ENCODE results near the gene C1orf21.

- TF ChIP-seq, protein P1, sequence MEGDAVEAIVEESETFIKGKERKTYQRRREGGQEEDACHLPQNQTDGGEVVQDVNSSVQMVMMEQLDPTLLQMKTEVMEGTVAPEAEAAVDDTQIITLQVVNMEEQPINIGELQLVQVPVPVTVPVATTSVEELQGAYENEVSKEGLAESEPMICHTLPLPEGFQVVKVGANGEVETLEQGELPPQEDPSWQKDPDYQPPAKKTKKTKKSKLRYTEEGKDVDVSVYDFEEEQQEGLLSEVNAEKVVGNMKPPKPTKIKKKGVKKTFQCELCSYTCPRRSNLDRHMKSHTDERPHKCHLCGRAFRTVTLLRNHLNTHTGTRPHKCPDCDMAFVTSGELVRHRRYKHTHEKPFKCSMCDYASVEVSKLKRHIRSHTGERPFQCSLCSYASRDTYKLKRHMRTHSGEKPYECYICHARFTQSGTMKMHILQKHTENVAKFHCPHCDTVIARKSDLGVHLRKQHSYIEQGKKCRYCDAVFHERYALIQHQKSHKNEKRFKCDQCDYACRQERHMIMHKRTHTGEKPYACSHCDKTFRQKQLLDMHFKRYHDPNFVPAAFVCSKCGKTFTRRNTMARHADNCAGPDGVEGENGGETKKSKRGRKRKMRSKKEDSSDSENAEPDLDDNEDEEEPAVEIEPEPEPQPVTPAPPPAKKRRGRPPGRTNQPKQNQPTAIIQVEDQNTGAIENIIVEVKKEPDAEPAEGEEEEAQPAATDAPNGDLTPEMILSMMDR (IDR thresholded peaks at IDR 0.05): no peak
- TF ChIP-seq MYBL2 (CRISPR knock-in tag; IDR thresholded peaks at IDR 0.05) (no peak), AFF4 (CRISPR knock-in tag; IDR thresholded peaks at IDR 0.05; ENCODE audit: borderline replicate concordance) (no peak), PREB (CRISPR knock-in tag; IDR thresholded peaks at IDR 0.05; ENCODE audit: borderline replicate concordance) (no peak), NR3C1 (CRISPR knock-in tag; conservative IDR thresholded peaks at IDR 0.05; ENCODE audit: low read depth) (no peak), ZNF121 (CRISPR knock-in tag; IDR thresholded peaks at IDR 0.05) (no peak), CBFB (CRISPR knock-in tag; IDR thresholded peaks at IDR 0.05; ENCODE audit: low read depth) (no peak), NR1H2 (CRISPR knock-in tag; IDR thresholded peaks at IDR 0.05) (no peak), HMGA2 (CRISPR knock-in tag; IDR thresholded peaks at IDR 0.05) (no peak), ZNF281 (CRISPR knock-in tag; IDR thresholded peaks at IDR 0.05) (no peak), ATF2 (CRISPR knock-in tag; IDR thresholded peaks at IDR 0.05; ENCODE audit: borderline replicate concordance, low read depth) (no peak), CREB1 (CRISPR knock-in tag; IDR thresholded peaks at IDR 0.05) (no peak), ATF6 (CRISPR knock-in tag; IDR thresholded peaks at IDR 0.05) (no peak)
Measured at GRCh38 chr1:184461321-184461720, 74.5 kb downstream of the C1orf21 start.

Data from WTC11 (cell line).